Measurements from ENCODE around the gene GSC2.

The GSC2 gene

DNA sequence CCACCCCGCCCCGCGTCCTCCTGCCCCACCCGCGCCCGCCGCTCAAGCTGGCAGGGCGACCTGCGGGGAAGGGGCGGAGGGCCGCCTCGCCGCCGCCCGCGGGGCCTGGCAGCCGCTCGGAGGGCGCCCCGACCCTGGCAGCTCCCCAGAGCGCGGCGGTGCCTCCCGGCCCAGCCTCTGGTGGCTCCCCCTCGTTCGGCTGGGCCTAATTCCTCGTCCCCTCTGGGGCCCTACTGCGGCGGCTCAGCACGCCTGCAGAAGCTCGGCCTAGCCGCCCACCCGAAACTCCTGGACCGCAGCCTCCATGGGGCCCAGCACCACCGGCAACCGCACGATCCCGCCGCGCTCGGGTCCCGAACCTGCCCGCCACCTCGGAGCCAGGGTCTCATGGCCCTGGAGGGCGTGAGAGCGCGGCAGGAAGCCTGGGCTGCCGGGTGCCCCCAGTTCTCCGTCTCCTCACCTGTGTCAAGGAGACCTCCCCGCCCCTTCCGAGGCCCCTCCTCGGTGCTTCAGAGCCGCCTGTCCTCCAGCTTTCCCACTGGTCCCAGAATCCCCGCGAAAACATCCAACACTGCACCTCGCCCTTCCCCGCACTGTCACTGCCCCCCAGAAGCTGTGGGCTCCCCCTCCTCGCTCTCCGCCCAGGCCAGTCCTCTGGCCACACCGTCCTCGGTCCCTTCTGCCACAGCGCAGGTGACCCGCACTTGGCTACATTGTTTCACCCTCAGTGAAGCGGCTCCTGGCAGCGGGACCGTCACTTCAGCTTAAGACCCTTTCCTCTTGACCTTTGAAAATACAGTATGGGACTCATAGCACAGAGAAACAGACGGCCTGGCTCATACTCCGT lies 613 bp upstream of the GSC2 start:
- Histone ChIP-seq H3K4me3 (no peak overlapping the region), H3K27ac (no peak overlapping the region), H3K9ac (ENCODE audit: insufficient read length) (no peak overlapping the region), H3K36me3 (ENCODE audit: insufficient read depth, low read length) (no peaks in the 10 kb centered on the region), H3K9me3 (ENCODE audit: low read depth, low read length) (no peaks in the 10 kb centered on the region)
- DNase-seq (ENCODE audit: low read depth, low spot score) = no peak
- no peak for TF ChIP-seq EZH2 (IDR thresholded peaks at IDR 0.05)
- TF ChIP-seq FOXP2 (optimal IDR thresholded peaks at IDR 0.05; ENCODE audit: control extremely low read depth, extremely low read length, insufficient read depth) = no peak
- TF ChIP-seq POLR2AphosphoS5 (IDR thresholded peaks at IDR 0.05; ENCODE audit: borderline replicate concordance, low read depth, low read length) = no peak

DNA sequence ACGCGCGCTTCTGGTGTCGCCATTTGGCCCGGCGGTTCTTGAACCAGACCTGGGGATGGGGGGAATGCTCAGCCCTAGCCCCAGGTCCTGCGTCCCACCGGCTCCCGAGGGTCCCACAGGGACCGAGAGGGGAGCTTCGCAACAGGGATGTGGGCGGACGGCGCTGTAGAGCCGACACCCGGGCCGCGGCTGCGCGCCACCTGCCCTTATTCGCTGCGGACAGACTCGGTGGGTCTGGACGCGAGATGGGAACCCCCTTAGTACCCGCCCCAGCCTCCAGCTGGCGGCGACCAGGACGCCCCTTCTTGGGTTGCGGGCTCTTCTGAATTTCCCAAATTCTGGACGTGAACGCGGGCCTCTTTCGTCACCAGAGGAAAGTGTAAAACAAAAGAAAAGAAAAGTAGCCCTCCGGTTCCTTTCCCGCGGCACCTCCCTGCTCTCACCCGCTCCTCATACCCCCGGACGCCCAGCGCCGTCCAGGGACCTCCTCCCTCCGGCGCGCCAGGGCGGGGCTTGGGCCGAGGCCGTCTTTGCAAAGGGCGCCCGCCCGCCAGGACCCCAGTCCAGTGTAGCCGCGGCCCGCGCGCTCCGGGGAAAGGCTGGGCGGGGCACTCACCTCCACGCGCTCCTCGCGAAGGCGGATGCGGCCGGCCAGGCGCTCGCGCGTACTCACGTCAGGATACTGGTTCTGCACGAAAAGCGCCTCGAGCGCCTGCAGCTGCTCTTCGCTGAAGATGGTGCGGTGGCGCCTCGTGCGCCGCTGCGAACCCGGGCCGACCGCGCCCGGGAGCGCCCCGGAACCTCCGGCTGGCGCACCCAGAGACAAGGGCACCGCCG lies 827 bp downstream of the GSC2 start:
- TF ChIP-seq POLR2AphosphoS5 (IDR thresholded peaks at IDR 0.05; ENCODE audit: borderline replicate concordance, low read depth, low read length) (no peak), EZH2 (IDR thresholded peaks at IDR 0.05) (peak; percentile 66)
- Histone ChIP-seq H3K36me3 (ENCODE audit: insufficient read depth, low read length) (no peaks in the 10 kb centered on the region), H3K9me3 (ENCODE audit: low read depth, low read length) (no peaks in the 10 kb centered on the region), H3K27ac (no peak overlapping the region), H3K9ac (ENCODE audit: insufficient read length) (no peak overlapping the region), H3K4me3 (peak overlapping the region; percentile 38; the same call in 1 of the 2 replicates)
- no peak for DNase-seq (ENCODE audit: low read depth, low spot score)

GRCh38 chr22:19148417-19149046 lies 1.6 kb downstream of the GSC2 start:
- H3K9me3 ChIP-seq (ENCODE audit: low read depth, low read length) = no peaks in the 10 kb centered on the region
- H3K9ac ChIP-seq (ENCODE audit: insufficient read length) = no peak overlapping the region
- H3K27ac ChIP-seq = no peak overlapping the region
- no peak for DNase-seq (ENCODE audit: low read depth, low spot score)
- no peak for TF ChIP-seq FOXP2 (optimal IDR thresholded peaks at IDR 0.05; ENCODE audit: control extremely low read depth, extremely low read length, insufficient read depth)
- TF ChIP-seq EZH2 (IDR thresholded peaks at IDR 0.05) = no peak
- H3K36me3 ChIP-seq (ENCODE audit: insufficient read depth, low read length) = no peaks in the 10 kb centered on the region
- H3K4me3 ChIP-seq = no peak overlapping the region

- TF ChIP-seq POLR2AphosphoS5 (IDR thresholded peaks at IDR 0.05; ENCODE audit: borderline replicate concordance, low read depth, low read length) = no peak
- TF ChIP-seq EZH2 (IDR thresholded peaks at IDR 0.05) = no peak
- no peak for TF ChIP-seq FOXP2 (optimal IDR thresholded peaks at IDR 0.05; ENCODE audit: control extremely low read depth, extremely low read length, insufficient read depth)
- peaks cover 2% of the 10 kb centered on the region; the same call in 1 of the 2 replicates for H3K36me3 ChIP-seq (ENCODE audit: insufficient read depth, low read length)
- no peak overlapping the region for H3K9ac ChIP-seq (ENCODE audit: insufficient read length)
- no peak for DNase-seq (ENCODE audit: low read depth, low spot score)
- H3K4me3 ChIP-seq = no peak overlapping the region
- H3K9me3 ChIP-seq (ENCODE audit: low read depth, low read length) = no peaks in the 10 kb centered on the region
- H3K27ac ChIP-seq = no peak overlapping the region
Observed at GRCh38 chr22:19147195-19147780, 2.8 kb downstream of the GSC2 start.

DNA sequence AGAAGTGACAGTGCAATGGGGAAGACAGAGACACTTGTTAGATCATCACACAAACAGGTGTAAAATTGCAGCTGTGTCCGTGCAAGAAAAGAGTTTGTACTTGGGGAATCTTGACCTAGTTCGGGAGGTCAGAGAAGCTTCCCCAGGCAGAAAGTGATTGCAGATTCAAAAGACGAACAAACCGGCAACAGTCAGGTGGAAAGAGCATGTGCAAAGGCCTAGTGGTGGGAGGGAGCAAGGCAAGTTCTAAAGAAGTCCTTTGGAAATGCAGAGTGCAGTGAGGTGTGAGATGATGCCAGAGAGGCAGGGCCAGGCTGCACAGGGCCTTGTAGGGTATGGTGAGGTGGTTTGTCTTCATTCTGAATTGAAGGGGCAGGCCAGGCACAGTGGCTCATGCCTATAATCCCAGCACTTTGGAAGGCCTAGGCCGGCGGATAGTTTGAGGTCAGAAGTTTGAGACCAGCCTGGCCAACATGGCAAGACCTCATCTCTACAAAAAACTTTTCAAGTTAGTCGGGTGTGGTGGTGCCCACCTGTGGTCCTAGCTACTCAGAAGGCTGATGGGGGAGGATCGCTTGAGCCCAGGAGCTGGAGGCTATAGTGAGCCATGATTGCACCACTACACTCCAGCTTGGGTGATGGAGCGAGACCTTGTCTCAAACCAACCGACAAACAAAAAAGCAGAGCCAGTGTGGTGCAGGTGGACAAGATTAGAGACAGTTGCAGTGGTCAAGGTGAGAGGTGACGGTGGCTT lies 3.7 kb downstream of the GSC2 start:
- DNase-seq (ENCODE audit: low read depth, low spot score) = no peak
- Histone ChIP-seq H3K4me3 (no peak overlapping the region), H3K9me3 (ENCODE audit: low read depth, low read length) (no peaks in the 10 kb centered on the region), H3K36me3 (ENCODE audit: insufficient read depth, low read length) (peaks cover 8% of the 10 kb centered on the region; the same call in 1 of the 2 replicates), H3K27ac (no peak overlapping the region), H3K9ac (ENCODE audit: insufficient read length) (no peak overlapping the region)
- TF ChIP-seq POLR2AphosphoS5 (IDR thresholded peaks at IDR 0.05; ENCODE audit: borderline replicate concordance, low read depth, low read length) (no peak), FOXP2 (optimal IDR thresholded peaks at IDR 0.05; ENCODE audit: control extremely low read depth, extremely low read length, insufficient read depth) (no peak), EZH2 (IDR thresholded peaks at IDR 0.05) (no peak)

DNA sequence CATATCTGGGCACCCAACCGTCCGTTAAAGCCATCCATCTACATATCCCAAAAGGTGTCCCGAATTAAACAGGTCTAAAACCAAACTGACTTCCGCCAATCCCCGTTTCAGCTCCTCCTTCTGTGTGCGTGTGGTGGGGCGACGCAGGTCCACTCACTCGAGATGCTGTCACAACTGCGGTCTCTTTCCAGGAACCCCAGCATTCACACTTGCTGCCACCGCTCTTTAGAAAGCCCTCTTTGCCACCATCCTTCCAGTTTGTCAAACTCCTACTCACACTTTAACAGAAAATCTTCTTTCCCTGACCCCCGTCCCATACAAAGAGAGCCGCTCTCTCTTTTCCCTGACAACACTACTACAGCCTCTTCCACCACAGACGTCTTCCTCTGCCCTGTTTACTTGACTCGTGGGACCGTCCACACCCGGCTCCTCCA lies 6.1 kb downstream of the GSC2 start:
- TF ChIP-seq FOXP2 (optimal IDR thresholded peaks at IDR 0.05; ENCODE audit: control extremely low read depth, extremely low read length, insufficient read depth) = no peak
- no peak for TF ChIP-seq EZH2 (IDR thresholded peaks at IDR 0.05)
- no peak for TF ChIP-seq POLR2AphosphoS5 (IDR thresholded peaks at IDR 0.05; ENCODE audit: borderline replicate concordance, low read depth, low read length)

GRCh38 chr22:19143212-19143611 lies 6.9 kb downstream of the GSC2 start:
- TF ChIP-seq EZH2 (IDR thresholded peaks at IDR 0.05) = no peak
- no peak for TF ChIP-seq FOXP2 (optimal IDR thresholded peaks at IDR 0.05; ENCODE audit: control extremely low read depth, extremely low read length, insufficient read depth)
- TF ChIP-seq POLR2AphosphoS5 (IDR thresholded peaks at IDR 0.05; ENCODE audit: borderline replicate concordance, low read depth, low read length) = no peak
- H3K36me3 ChIP-seq (ENCODE audit: insufficient read depth, low read length) = peaks cover 34% of the 10 kb centered on the region; the same call in 1 of the 2 replicates
- no peaks in the 10 kb centered on the region for H3K9me3 ChIP-seq (ENCODE audit: low read depth, low read length)
- peak overlapping the region; percentile 96 for H3K9ac ChIP-seq (ENCODE audit: insufficient read length)
- H3K4me3 ChIP-seq = peak overlapping the region; percentile 100; the same call in 1 of the 2 replicates
- DNase-seq (ENCODE audit: low read depth, low spot score) = no peak
- no peak overlapping the region for H3K27ac ChIP-seq

More for the DNA sequence above, 6.1 kb downstream of the GSC2 start:
- no peak for DNase-seq (ENCODE audit: low read depth, low spot score)
- Histone ChIP-seq H3K4me3 (peak overlapping the region; percentile 100), H3K9me3 (ENCODE audit: low read depth, low read length) (no peaks in the 10 kb centered on the region), H3K9ac (ENCODE audit: insufficient read length) (peak overlapping the region; percentile 96), H3K27ac (no peak overlapping the region), H3K36me3 (ENCODE audit: insufficient read depth, low read length) (peaks cover 31% of the 10 kb centered on the region; the same call in 1 of the 2 replicates)
